Activated gamma-delta T cell treated with Interleukin-2 at 50 U/mL for 16 hours (primary cell): ENCODE measurements around the gene ABCC2.
"Not testable (repeated sequence)": the region's sequence is repeated elsewhere in the genome, so short reads cannot be mapped to it uniquely, and the experiment has no call there.

Experiments used
- DNase-seq: peaks from one replicate; pipeline ENCODE4 v3.0.0-alpha.2; 2020

ABCC2 gene

GRCh38 chr10:99782447-99783286 lies at the start of gene ABCC2:
TSS of gene ABCC2 (plus strand) at chr10:99782640. CDS start at chr10:99782845, 205 bp downstream.
- DNase-seq, result no peak

- DNase-seq, result no peak
Measured at GRCh38 chr10:99733366-99733765, 49.1 kb upstream of the ABCC2 start.

GRCh38 chr10:99734111-99734510 lies 48.3 kb upstream of the ABCC2 start:
- DNase-seq, result not testable (repeated sequence)

GRCh38 chr10:99740260-99740659 lies 42.2 kb upstream of the ABCC2 start:
- no peak for DNase-seq

- DNase-seq, result no peak
Measured at GRCh38 chr10:99740933-99741559, 41.4 kb upstream of the ABCC2 start.

- no peak for DNase-seq
Measured at GRCh38 chr10:99742254-99742653, 40.2 kb upstream of the ABCC2 start.

GRCh38 chr10:99742701-99743100 lies 39.7 kb upstream of the ABCC2 start:
- no peak for DNase-seq

GRCh38 chr10:99743841-99744240 lies 38.6 kb upstream of the ABCC2 start:
- no peak for DNase-seq

GRCh38 chr10:99746166-99746565 lies 36.3 kb upstream of the ABCC2 start:
- DNase-seq, result not testable (repeated sequence)

GRCh38 chr10:99748823-99749451 lies 33.5 kb upstream of the ABCC2 start:
- no peak for DNase-seq

- no peak for DNase-seq
Measured at GRCh38 chr10:99750641-99751040, 31.8 kb upstream of the ABCC2 start.

GRCh38 chr10:99754670-99755069 lies 27.8 kb upstream of the ABCC2 start:
- no peak for DNase-seq

- no peak for DNase-seq
Measured at GRCh38 chr10:99756159-99756558, 26.3 kb upstream of the ABCC2 start.

GRCh38 chr10:99758211-99758891 lies 24.1 kb upstream of the ABCC2 start:
- DNase-seq, result no peak

- DNase-seq, result no peak
Measured at GRCh38 chr10:99760321-99760720, 22.1 kb upstream of the ABCC2 start.

GRCh38 chr10:99761365-99761764 lies 21.1 kb upstream of the ABCC2 start:
- DNase-seq, result no peak

- DNase-seq, result no peak
Measured at GRCh38 chr10:99765672-99766301, 16.7 kb upstream of the ABCC2 start.

GRCh38 chr10:99766302-99766681 lies 16.1 kb upstream of the ABCC2 start:
- DNase-seq, result no peak

GRCh38 chr10:99767901-99768300 lies 14.5 kb upstream of the ABCC2 start:
- no peak for DNase-seq

GRCh38 chr10:99768556-99768955 lies 13.9 kb upstream of the ABCC2 start:
- no peak for DNase-seq

- DNase-seq, result no peak
Measured at GRCh38 chr10:99769706-99770105, 12.7 kb upstream of the ABCC2 start.

GRCh38 chr10:99770408-99771045 lies 11.9 kb upstream of the ABCC2 start:
- no peak for DNase-seq
